DND-41 (cell line): ENCODE results near the gene NCSTN.

ENCODE experiments used
- ATAC-seq: fragments of 200-7000 bp; cut with Tn5 transposase; 3 replicates; pipeline ENCODE4 v1.9.1; 2021; ENCODE audit warnings: low read depth; ENCODE audit not compliant: insufficient read depth
- DNase-seq: peaks from one replicate; pipeline ENCODE4 v3.0.0-alpha.2; 2020
- H2AFZ ChIP-seq: 2 replicates; pipeline ENCODE4 v1.6.0; 2012; ENCODE audit warnings: low read depth, low read length
- H3K27ac ChIP-seq: 2 replicates; pipeline ENCODE4 v1.5.1; 2012; ENCODE audit warnings: low read length, inconsistent platforms
- H3K27me3 ChIP-seq: fragments of 200-600 bp; sonication (generic); 2 replicates; pipeline ENCODE4 v1.6.0; 2012; ENCODE audit warnings: low read length, mild to moderate bottlenecking, inconsistent platforms; ENCODE audit not compliant: insufficient read depth, poor library complexity
- H3K36me3 ChIP-seq: 2 replicates; pipeline ENCODE4 v1.5.1; 2012; ENCODE audit warnings: low read length, inconsistent platforms; ENCODE audit not compliant: insufficient read depth
- H3K4me1 ChIP-seq: 2 replicates; pipeline ENCODE4 v1.5.1; 2012; ENCODE audit warnings: mild to moderate bottlenecking, low read length; ENCODE audit not compliant: insufficient read depth
- H3K4me2 ChIP-seq: 2 replicates; pipeline ENCODE4 v1.6.0; 2012; ENCODE audit warnings: mild to moderate bottlenecking, moderate library complexity, low read length, inconsistent platforms; ENCODE audit not compliant: insufficient read depth
- H3K4me3 ChIP-seq, 2 experiments: fragments of 200-600 bp in 1 of 2; shearing (Covaris generic) in 1 of 2; 2 replicates each; pipeline ENCODE4 v1.5.1; 2012 to 2016; ENCODE audit warnings: inconsistent platforms in 2 of 2, low read length in 2 of 2, mild to moderate bottlenecking in 2 of 2, low read depth in 1 of 2, moderate library complexity in 1 of 2
- H3K79me2 ChIP-seq: 2 replicates; pipeline ENCODE4 v1.6.0; 2012; ENCODE audit warnings: low read length, inconsistent platforms; ENCODE audit not compliant: insufficient read depth
- H3K9ac ChIP-seq: 2 replicates; pipeline ENCODE4 v1.6.0; 2012; ENCODE audit warnings: low read depth, mild to moderate bottlenecking, inconsistent platforms, low read length, moderate library complexity
- H3K9me3 ChIP-seq: 2 replicates; pipeline ENCODE4 v1.5.1; 2012; ENCODE audit warnings: low read length, moderate library complexity, mild to moderate bottlenecking, inconsistent platforms; ENCODE audit not compliant: insufficient read depth, severe bottlenecking
- H4K20me1 ChIP-seq: 2 replicates; pipeline ENCODE4 v1.6.0; 2012; ENCODE audit warnings: low read length; ENCODE audit not compliant: insufficient read depth
- EZH2 ChIP-seq: IDR thresholded peaks from 3 replicates; pipeline ENCODE4 v1.6.1; 2012; ENCODE audit warnings: borderline replicate concordance, low read depth, mild to moderate bottlenecking, moderate library complexity, low read length, inconsistent platforms; ENCODE audit not compliant: severe bottlenecking
- TF ChIP-seq, protein P1 (sequence below): IDR thresholded peaks from 2 replicates; pipeline ENCODE4 v1.5.1; 2012; ENCODE audit warnings: borderline replicate concordance, low read length, moderate library complexity, mild to moderate bottlenecking; ENCODE audit not compliant: poor library complexity, severe bottlenecking; ENCODE audit errors: extremely low read depth

Gene NCSTN

DNA sequence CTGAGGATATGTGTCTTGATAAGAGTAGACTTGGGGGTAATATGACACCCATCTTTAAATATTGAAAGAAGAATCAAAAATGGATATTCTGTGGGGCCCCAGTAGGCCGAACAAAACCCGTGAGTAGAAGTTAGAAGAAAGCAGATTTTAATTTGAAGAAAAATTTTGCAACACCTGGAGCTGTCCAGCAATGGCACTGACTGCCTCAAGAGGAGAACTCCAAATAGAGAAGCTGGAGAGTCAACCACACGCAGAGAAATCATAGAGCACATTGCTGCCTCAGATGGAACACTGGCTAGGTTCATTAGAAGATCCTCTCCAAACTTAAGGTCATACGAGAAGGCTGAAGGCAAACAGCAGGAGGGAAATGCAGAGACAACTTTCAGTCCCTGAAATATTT is 30.5 kb downstream of the NCSTN start:
- H4K20me1 ChIP-seq = no peaks in the 10 kb centered on the region
- no peak overlapping the region for H3K27ac ChIP-seq
- no peaks in the 10 kb centered on the region for H3K36me3 ChIP-seq
- TF ChIP-seq EZH2 = no peak
- TF ChIP-seq, protein P1, sequence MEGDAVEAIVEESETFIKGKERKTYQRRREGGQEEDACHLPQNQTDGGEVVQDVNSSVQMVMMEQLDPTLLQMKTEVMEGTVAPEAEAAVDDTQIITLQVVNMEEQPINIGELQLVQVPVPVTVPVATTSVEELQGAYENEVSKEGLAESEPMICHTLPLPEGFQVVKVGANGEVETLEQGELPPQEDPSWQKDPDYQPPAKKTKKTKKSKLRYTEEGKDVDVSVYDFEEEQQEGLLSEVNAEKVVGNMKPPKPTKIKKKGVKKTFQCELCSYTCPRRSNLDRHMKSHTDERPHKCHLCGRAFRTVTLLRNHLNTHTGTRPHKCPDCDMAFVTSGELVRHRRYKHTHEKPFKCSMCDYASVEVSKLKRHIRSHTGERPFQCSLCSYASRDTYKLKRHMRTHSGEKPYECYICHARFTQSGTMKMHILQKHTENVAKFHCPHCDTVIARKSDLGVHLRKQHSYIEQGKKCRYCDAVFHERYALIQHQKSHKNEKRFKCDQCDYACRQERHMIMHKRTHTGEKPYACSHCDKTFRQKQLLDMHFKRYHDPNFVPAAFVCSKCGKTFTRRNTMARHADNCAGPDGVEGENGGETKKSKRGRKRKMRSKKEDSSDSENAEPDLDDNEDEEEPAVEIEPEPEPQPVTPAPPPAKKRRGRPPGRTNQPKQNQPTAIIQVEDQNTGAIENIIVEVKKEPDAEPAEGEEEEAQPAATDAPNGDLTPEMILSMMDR = no peak
- no peaks in the 10 kb centered on the region for H3K27me3 ChIP-seq
- DNase-seq = no peak
- H3K4me1 ChIP-seq = peaks cover 5% of the 10 kb centered on the region; the same call in 1 of the 2 replicates
- no peak overlapping the region for H3K9ac ChIP-seq
- no peak overlapping the region for H3K4me3 ChIP-seq
- H3K9me3 ChIP-seq = no peaks in the 10 kb centered on the region
- no peak for ATAC-seq
- H3K4me2 ChIP-seq = no peak overlapping the region
- no peak overlapping the region for H2AFZ ChIP-seq
- no peaks in the 10 kb centered on the region for H3K79me2 ChIP-seq

DNA sequence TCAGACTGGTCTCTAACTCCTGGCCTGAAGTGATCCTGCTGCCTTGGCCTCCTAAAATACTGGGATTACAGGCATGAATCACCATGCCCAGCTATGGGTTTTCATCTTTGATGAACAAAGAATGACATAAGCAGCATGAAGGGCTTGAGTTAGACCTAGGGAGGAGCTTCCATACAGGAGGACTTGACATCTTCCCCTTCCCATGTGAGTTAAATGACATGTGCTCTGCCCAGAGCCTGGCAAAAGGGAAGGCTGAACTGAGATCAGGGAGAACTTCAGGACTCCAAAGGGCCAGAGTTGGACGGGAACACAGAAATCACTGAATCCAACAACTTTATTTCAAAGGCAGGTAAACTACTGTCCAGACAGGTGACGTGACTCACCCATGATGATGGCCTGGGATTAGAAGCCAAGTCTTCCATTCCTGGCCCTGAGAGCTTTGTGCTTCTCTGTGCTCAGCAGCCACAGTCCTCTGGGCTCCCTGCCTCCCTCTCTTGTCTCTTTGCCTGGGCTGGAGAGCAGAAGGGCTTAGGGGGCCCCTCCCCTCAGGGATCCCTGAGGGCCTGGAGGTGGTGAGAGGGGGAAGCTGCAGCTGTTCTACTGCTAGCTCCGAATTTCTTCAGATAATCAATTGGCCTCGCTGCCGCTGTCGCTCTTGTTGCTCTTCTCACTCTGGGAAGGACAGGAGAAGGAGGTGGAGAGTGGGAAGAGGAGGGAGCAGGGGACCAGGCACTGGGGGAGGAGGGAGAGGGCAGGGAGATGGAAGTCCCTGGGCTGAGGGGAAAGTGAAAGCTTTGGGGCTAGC is 31.3 kb downstream of the NCSTN start:
- H3K27ac ChIP-seq = no peak overlapping the region
- H3K9ac ChIP-seq = no peak overlapping the region
- H3K4me2 ChIP-seq = no peak overlapping the region
- TF ChIP-seq EZH2 = no peak
- TF ChIP-seq, protein P1 = no peak
- DNase-seq = no peak
- H4K20me1 ChIP-seq = no peaks in the 10 kb centered on the region
- H3K9me3 ChIP-seq = no peaks in the 10 kb centered on the region
- H3K4me3 ChIP-seq = no peak overlapping the region
- H3K4me1 ChIP-seq = peaks cover 5% of the 10 kb centered on the region; the same call in 1 of the 2 replicates
- H2AFZ ChIP-seq = no peak overlapping the region
- ATAC-seq = no peak
- no peaks in the 10 kb centered on the region for H3K36me3 ChIP-seq
- no peaks in the 10 kb centered on the region for H3K79me2 ChIP-seq
- H3K27me3 ChIP-seq = peaks cover 4% of the 10 kb centered on the region

DNA sequence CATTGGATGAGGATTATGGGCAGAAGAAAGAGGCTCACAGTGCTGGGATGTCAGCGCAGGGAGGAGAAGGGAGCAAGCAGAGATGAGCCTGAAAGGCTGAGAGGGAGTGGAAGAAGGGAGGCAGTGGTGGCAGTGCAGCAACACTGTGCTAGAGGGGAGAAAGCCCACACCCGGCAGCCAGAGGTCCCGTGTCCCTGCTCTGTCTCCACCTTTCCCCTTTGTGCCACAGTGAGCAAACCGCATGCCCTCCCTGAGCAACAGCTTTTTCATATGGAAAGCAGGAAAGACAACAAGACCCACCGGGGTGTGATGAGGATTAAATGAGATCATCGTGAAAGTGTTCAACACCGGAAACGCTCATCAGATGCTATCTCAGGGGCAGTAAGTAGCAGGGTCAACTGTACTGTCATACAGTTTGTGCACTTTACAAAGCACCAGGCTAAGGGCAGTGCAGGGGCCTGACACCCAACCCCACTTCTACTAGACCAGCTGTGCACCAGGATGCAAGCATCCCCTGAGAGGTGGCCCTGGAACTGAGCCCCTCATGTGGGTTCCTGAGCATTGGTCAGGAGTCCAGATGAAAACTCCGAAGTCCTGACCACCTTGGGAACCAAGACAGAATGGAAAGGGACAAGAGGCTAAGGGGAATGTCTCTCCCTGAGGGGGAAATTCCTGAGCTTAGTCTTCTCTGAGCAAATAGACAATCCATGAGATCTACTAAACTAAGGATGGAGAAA is 32.8 kb downstream of the NCSTN start:
- Histone ChIP-seq H2AFZ (peak overlapping the region; percentile 78), H3K9me3 (no peaks in the 10 kb centered on the region), H3K4me1 (peaks cover 5% of the 10 kb centered on the region; the same call in 1 of the 2 replicates), H3K79me2 (no peaks in the 10 kb centered on the region), H3K4me2 (peak overlapping the region; percentile 44; the same call in 1 of the 2 replicates), H3K9ac (no peak overlapping the region), H3K4me3 (no peak overlapping the region), H4K20me1 (no peaks in the 10 kb centered on the region), H3K27ac (no peak overlapping the region), H3K27me3 (peaks cover 4% of the 10 kb centered on the region), H3K36me3 (no peaks in the 10 kb centered on the region)
- ATAC-seq = no peak; the same call in 2 of the 3 replicates
- no peak for DNase-seq
- no peak for TF ChIP-seq EZH2
- TF ChIP-seq, protein P1 = no peak
